ENCODE measurements around the gene SMYD5. TPM values are rescaled to one million over a fixed set of nuclear protein-coding genes. Genes with fewer than 3 reads are reported as not detected.

SMYD5 gene
- total and polyA plus RNA-seq, 8 donors, result 12.1 to 46.2 (median 34.0) TPM

GRCh38 chr2:73228631-73229030 lies 14.6 kb downstream of the SMYD5 start:
- intact Hi-C loops (cut with DNase I), result no loop called here
- Histone ChIP-seq H3K4me3 (no peak overlapping the region), H3K9me3 (no peaks in the 10 kb centered on the region), H3K27ac (no peak overlapping the region), H3K4me1 (peaks cover 6 to 17% of the 10 kb centered on the region in 2 donors), H3K36me3 (peaks cover 0 to 55% of the 10 kb centered on the region in 2 donors), H3K27me3 (no peaks in the 10 kb centered on the region)
- DNase-seq (no peak), ATAC-seq (no peak)
- no peak for TF ChIP-seq CTCF (IDR thresholded peaks at IDR 0.05)

- ATAC-seq (no peak), DNase-seq (no peak)
- TF ChIP-seq CTCF (IDR thresholded peaks at IDR 0.05), result no peak
- Histone ChIP-seq H3K36me3 (peaks cover 0 to 24% of the 10 kb centered on the region in 2 donors), H3K27ac (peak overlapping the region in 1 of 2 donors; percentile 93), H3K27me3 (no peaks in the 10 kb centered on the region), H3K4me1 (peaks cover 26 to 35% of the 10 kb centered on the region in 2 donors), H3K4me3 (peak overlapping the region; percentile 66 to 74), H3K9me3 (no peaks in the 10 kb centered on the region)
- intact Hi-C loops (cut with DNase I), result no loop called here
These were observed 18.5 kb downstream of the SMYD5 start for GRCh38 chr2:73232403-73233153.

GRCh38 chr2:73233154-73233931 lies 19.3 kb downstream of the SMYD5 start, which contains the start of gene PRADC1:
TSS of gene PRADC1 (minus strand) at chr2:73233239. CDS start at chr2:73233160, 79 bp downstream.
- peak within 1 kb of the TSS; percentile 66 to 74 for H3K4me3 ChIP-seq
- intact Hi-C loops (cut with DNase I), result no loop called here
- peak; percentile 97 to 99 (median 99) for DNase-seq
- TF ChIP-seq CTCF (IDR thresholded peaks at IDR 0.05), result no peak
- ATAC-seq, result peak; percentile 95
- H3K36me3 ChIP-seq, result peaks cover 0 to 17% of the 10 kb centered on the region in 2 donors
- H3K9me3 ChIP-seq, result no peaks in the 10 kb centered on the region
- H3K27ac ChIP-seq, result peak within 1 kb of the TSS; percentile 90 to 93
- H3K4me1 ChIP-seq, result peaks cover 26 to 43% of the 10 kb centered on the region in 2 donors
- H3K27me3 ChIP-seq, result no peaks in the 10 kb centered on the region

GRCh38 chr2:73233932-73234832 lies 20.1 kb downstream of the SMYD5 start, which contains the start of gene CCT7:
TSS of gene CCT7 (plus strand) at chr2:73234308. CDS start at chr2:73234379, 71 bp downstream.
- peak within 1 kb of the TSS; percentile 66 to 74 for H3K4me3 ChIP-seq
- no peaks in the 10 kb centered on the region for H3K27me3 ChIP-seq
- intact Hi-C loops (cut with DNase I), result no loop called here
- H3K9me3 ChIP-seq, result no peaks in the 10 kb centered on the region
- peak; percentile 90 to 92 (median 90) for DNase-seq
- H3K4me1 ChIP-seq, result peaks cover 26 to 51% of the 10 kb centered on the region in 2 donors
- ATAC-seq, result peak; percentile 90
- peak within 1 kb of the TSS; percentile 90 to 93 for H3K27ac ChIP-seq
- peaks cover 0 to 15% of the 10 kb centered on the region in 2 donors for H3K36me3 ChIP-seq
- TF ChIP-seq CTCF (IDR thresholded peaks at IDR 0.05), result no peak
